B cell (primary cell): ENCODE results near the gene ACAP2. TPM values are rescaled to one million over a fixed set of nuclear protein-coding genes. Genes with fewer than 3 reads are reported as not detected.

Experiments
- ATAC-seq: fragments of 200-7000 bp; cut with Tn5 transposase; one replicate; pipeline ENCODE4 v1.10.0; 2021; ENCODE audit warnings: low read depth, mild to moderate bottlenecking, moderate number of reproducible peaks, moderate library complexity
- CTCF ChIA-PET: fragments of 350-600 bp; sonication (Branson Sonifier 250); formaldehyde crosslinking; loops from one replicate; lab custom pipeline; 2021; ENCODE audit warnings: antibody characterized with exemption, inconsistent platforms; lab: Charles Lee
- POLR2A ChIA-PET: fragments of 350-600 bp; sonication (Branson Sonifier 250); formaldehyde crosslinking; loops from one replicate; lab custom pipeline; 2021; ENCODE audit warnings: antibody characterized with exemption; lab: Charles Lee
- DNase-seq: peaks from one replicate; pipeline ENCODE4 v3.0.0; 2013
- H2AFZ ChIP-seq: 2 replicates; pipeline ENCODE4 v1.6.1; 2012; ENCODE audit warnings: mild to moderate bottlenecking, low read depth, low read length; ENCODE audit not compliant: insufficient read depth, poor library complexity, severe bottlenecking
- H3K27ac ChIP-seq, 2 donors: 1 replicate in 1 of 2; 2 replicates in 1 of 2; pipeline ENCODE4 v1.5.1; 2012 to 2013; ENCODE audit warnings: low read length in 2 of 2, mild to moderate bottlenecking in 2 of 2, moderate library complexity in 1 of 2
- H3K27me3 ChIP-seq, 4 experiments: fragments of 200-600 bp in 1 of 4; sonication (generic) in 1 of 4; replicated peaks in 1 of 4; 1 replicate in 2 of 4; 2 replicates in 2 of 4; pipeline versions ENCODE4 v1.6.1 to v1.7.0; 2013 to 2016; ENCODE audit warnings: low read length in 3 of 4, mild to moderate bottlenecking in 2 of 4, mixed read lengths in 1 of 4, moderate library complexity in 1 of 4; ENCODE audit not compliant: insufficient read depth in 4 of 4, control insufficient read depth in 3 of 4; ENCODE audit errors: control extremely low read depth in 1 of 4
- H3K36me3 ChIP-seq, 2 experiments: replicated peaks in 1 of 2; 1 replicate in 1 of 2; 2 replicates in 1 of 2; pipeline versions ENCODE4 v1.6.1 to v1.7.1; 2013; ENCODE audit warnings: low read length in 1 of 2; ENCODE audit not compliant: insufficient read depth in 2 of 2, control insufficient read depth in 1 of 2; ENCODE audit errors: control extremely low read depth in 1 of 2, extremely low read depth in 1 of 2
- H3K4me1 ChIP-seq, 2 donors: fragments of 200-600 bp in 1 of 2; sonication (generic) in 1 of 2; 1 replicate in 1 of 2; 2 replicates in 1 of 2; pipeline versions ENCODE4 v1.5.1 to v1.6.1; 2013 to 2017; ENCODE audit warnings: low read length in 2 of 2; ENCODE audit not compliant: control insufficient read depth in 2 of 2, insufficient read depth in 2 of 2
- H3K4me2 ChIP-seq: replicated peaks from 2 replicates; pipeline ENCODE3; 2012; ENCODE audit warnings: mild to moderate bottlenecking, low read depth, low read length; ENCODE audit not compliant: poor library complexity, severe bottlenecking
- H3K4me3 ChIP-seq, 5 experiments: fragments of 200-600 bp in 1 of 5; sonication (generic) in 1 of 5; 1 replicate in 3 of 5; 2 replicates in 2 of 5; pipeline versions ENCODE4 v1.5.1 to v1.7.0; 2011 to 2016; ENCODE audit warnings: low read length in 4 of 5, mild to moderate bottlenecking in 4 of 5, low read depth in 2 of 5, control low read depth in 1 of 5, moderate library complexity in 1 of 5; ENCODE audit not compliant: insufficient read depth in 1 of 5; ENCODE audit errors: control extremely low read depth in 1 of 5, extremely low read depth in 1 of 5
- H3K79me2 ChIP-seq: fragments of 200-600 bp; sonication (generic); one replicate; pipeline ENCODE4 v1.6.0; 2016; ENCODE audit warnings: low read length; ENCODE audit not compliant: control insufficient read depth, insufficient read depth
- H3K9ac ChIP-seq: fragments of 200-600 bp; sonication (generic); 2 replicates; pipeline ENCODE4 v1.6.1; 2017; ENCODE audit warnings: mild to moderate bottlenecking, low read length, moderate library complexity
- H3K9me3 ChIP-seq, 3 donors: one replicate each; pipeline versions ENCODE4 v1.6.1 to v1.7.1; 2013; ENCODE audit warnings: low read length in 2 of 3; ENCODE audit not compliant: control insufficient read depth in 2 of 3, insufficient read depth in 1 of 3; ENCODE audit errors: control extremely low read depth in 1 of 3
- H4K20me1 ChIP-seq: 2 replicates; pipeline ENCODE4 v1.6.0; 2012; ENCODE audit warnings: mild to moderate bottlenecking, low read length; ENCODE audit not compliant: insufficient read depth, control insufficient read depth, poor library complexity, severe bottlenecking
- H3K27ac Mint-ChIP-seq: one replicate; pipeline ENCODE4 v1.8.0; 2021; ENCODE audit warnings: mixed read lengths
- H3K27me3 Mint-ChIP-seq: one replicate; pipeline ENCODE4 v1.8.0; 2021; ENCODE audit warnings: mixed read lengths
- H3K4me1 Mint-ChIP-seq: one replicate; pipeline ENCODE4 v1.8.0; 2021; ENCODE audit warnings: mixed read lengths
- H3K4me3 Mint-ChIP-seq: one replicate; pipeline ENCODE4 v1.8.0; 2021; ENCODE audit warnings: mixed read lengths
- H3K9me3 Mint-ChIP-seq: one replicate; pipeline ENCODE4 v1.8.0; 2022; ENCODE audit warnings: mixed read lengths; ENCODE audit not compliant: insufficient read depth
- EZH2 ChIP-seq: IDR thresholded peaks from 2 replicates; pipeline ENCODE4 v1.6.1; 2012; ENCODE audit warnings: borderline replicate concordance, low read depth, mild to moderate bottlenecking, moderate library complexity, low read length; ENCODE audit not compliant: insufficient read depth, poor library complexity, severe bottlenecking
- WGBS: methylation state at CpG from one replicate; pipeline ENCODE4 v1.1.5; 2013; ENCODE audit warnings: missing lambda C conversion rate; ENCODE audit not compliant: insufficient coverage; 5-methylcytosine and 5-hydroxymethylcytosine counted together
- intact Hi-C: fragments of 100-400 bp; cut with micrococcal nuclease; formaldehyde crosslinking; loops from one replicate; pipeline ENCODE4 v1.10.0; 2022
- polyA plus RNA-seq: library from polyadenylated mRNA; depleted of rRNA; stranded (reverse); fragments of >200 nt; gene quantifications from 2 replicates; pipeline ENCODE4 v1.2.3, GENCODE V29; 2012
- total RNA-seq, 2 donors: library from RNA; stranded (reverse); fragments of 120-200 nt in 1 of 2; gene quantifications; 1 replicate in 1 of 2; 2 replicates in 1 of 2; pipeline versions ENCODE4 v1.2.3 to v1.2.4, GENCODE V29; 2013 to 2022
- TF ChIP-seq, protein P1 (sequence below): fragments of 200-600 bp; IDR thresholded peaks from one replicate; pipeline ENCODE4 v1.8.0; 2022; ENCODE audit warnings: antibody characterized with exemption, mild to moderate bottlenecking

ACAP2 gene
- total and polyA plus RNA-seq, 2 donors (not counting 1 experiment from before 2014, with no cell fraction given) = 18.6 to 113 TPM

- Histone ChIP-seq H3K4me1 (no peaks in the 10 kb centered on the region), H3K36me3 (no peaks in the 10 kb centered on the region), H3K9me3 (peaks cover 0 to 23% (median 10%) of the 10 kb centered on the region in 3 donors), H3K4me3 (no peak overlapping the region), H3K27me3 (peaks cover 0 to 5% (median 1%) of the 10 kb centered on the region in 4 experiments), H3K79me2 (peaks cover 4% of the 10 kb centered on the region), H3K27ac (no peak overlapping the region), H2AFZ (no peak overlapping the region), H3K4me2 (no peak overlapping the region), H3K9ac (no peak overlapping the region), H4K20me1 (no peaks in the 10 kb centered on the region)
- TF ChIP-seq, protein P1, sequence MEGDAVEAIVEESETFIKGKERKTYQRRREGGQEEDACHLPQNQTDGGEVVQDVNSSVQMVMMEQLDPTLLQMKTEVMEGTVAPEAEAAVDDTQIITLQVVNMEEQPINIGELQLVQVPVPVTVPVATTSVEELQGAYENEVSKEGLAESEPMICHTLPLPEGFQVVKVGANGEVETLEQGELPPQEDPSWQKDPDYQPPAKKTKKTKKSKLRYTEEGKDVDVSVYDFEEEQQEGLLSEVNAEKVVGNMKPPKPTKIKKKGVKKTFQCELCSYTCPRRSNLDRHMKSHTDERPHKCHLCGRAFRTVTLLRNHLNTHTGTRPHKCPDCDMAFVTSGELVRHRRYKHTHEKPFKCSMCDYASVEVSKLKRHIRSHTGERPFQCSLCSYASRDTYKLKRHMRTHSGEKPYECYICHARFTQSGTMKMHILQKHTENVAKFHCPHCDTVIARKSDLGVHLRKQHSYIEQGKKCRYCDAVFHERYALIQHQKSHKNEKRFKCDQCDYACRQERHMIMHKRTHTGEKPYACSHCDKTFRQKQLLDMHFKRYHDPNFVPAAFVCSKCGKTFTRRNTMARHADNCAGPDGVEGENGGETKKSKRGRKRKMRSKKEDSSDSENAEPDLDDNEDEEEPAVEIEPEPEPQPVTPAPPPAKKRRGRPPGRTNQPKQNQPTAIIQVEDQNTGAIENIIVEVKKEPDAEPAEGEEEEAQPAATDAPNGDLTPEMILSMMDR = no peak
- TF ChIP-seq EZH2 = no peak
- H3K27ac Mint-ChIP-seq = no peak overlapping the region
- no peak overlapping the region for H3K4me3 Mint-ChIP-seq
- H3K27me3 Mint-ChIP-seq = no peaks in the 10 kb centered on the region
- CTCF ChIA-PET = no interaction called here
- H3K9me3 Mint-ChIP-seq = no peaks in the 10 kb centered on the region
- WGBS = 100% methylated on average over 6 of the region's 10 CpGs
- no peaks in the 10 kb centered on the region for H3K4me1 Mint-ChIP-seq
- POLR2A ChIA-PET = no interaction called here
- no peak for DNase-seq
- intact Hi-C loops = no loop called here
- ATAC-seq = no peak
These were observed 205.8 kb downstream of the ACAP2 start for GRCh38 chr3:195236801-195237570.

DNA sequence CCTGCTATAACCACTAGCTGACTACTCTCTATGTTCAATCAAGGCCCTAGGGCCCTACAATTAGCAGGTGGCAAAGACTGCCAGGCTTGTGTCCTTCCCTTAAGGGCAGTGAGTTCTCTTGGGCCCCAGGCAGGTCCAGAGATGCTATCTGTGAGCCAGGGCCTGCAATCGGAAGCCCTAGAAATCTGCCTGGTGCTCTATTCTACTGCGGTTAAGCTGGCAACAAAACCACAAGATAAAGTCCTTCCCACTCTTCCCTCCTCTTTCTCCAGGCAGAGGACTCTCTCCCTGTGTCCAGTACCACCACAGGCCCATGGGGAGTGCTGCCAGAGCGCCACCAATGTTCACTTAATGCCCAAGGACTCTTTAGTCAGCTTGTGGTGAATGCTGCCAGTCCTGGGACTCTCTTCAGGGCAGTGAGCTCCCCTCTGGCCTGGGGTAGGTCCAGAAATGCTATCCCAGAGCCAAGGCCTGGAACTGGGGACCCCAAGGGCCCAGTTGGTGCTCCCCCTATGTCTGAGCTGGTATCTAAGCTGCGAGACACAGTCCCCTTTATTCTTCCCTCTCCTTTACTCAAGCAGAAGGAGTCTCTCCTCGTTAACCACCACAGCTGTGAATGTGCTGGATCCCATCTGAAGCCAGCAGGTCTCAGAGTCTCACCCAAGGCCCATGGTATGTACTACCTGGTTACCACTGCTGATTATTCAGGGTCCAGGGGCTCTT lies 206.6 kb downstream of the ACAP2 start:
- H3K4me2 ChIP-seq = no peak overlapping the region
- no peak for TF ChIP-seq EZH2
- TF ChIP-seq, protein P1 = no peak
- ChIA-PET POLR2A (no interaction called here), CTCF (no interaction called here)
- DNase-seq (no peak), ATAC-seq (no peak)
- H3K27ac ChIP-seq = no peak overlapping the region
- no peaks in the 10 kb centered on the region for H3K79me2 ChIP-seq
- peaks cover 0 to 23% (median 10%) of the 10 kb centered on the region in 3 donors for H3K9me3 ChIP-seq
- H3K9ac ChIP-seq = no peak overlapping the region
- H3K4me1 ChIP-seq = no peaks in the 10 kb centered on the region
- WGBS = 94% methylated on average over 5 of the region's 5 CpGs
- no peak overlapping the region for H3K4me3 Mint-ChIP-seq
- H3K36me3 ChIP-seq = no peaks in the 10 kb centered on the region
- no peaks in the 10 kb centered on the region for H4K20me1 ChIP-seq
- no peaks in the 10 kb centered on the region for H3K9me3 Mint-ChIP-seq
- peaks cover 0 to 5% (median 1%) of the 10 kb centered on the region in 4 experiments for H3K27me3 ChIP-seq
- H2AFZ ChIP-seq = no peak overlapping the region
- H3K4me3 ChIP-seq = no peak overlapping the region
- intact Hi-C loops = no loop called here
- no peaks in the 10 kb centered on the region for H3K27me3 Mint-ChIP-seq
- no peak overlapping the region for H3K27ac Mint-ChIP-seq
- H3K4me1 Mint-ChIP-seq = no peaks in the 10 kb centered on the region
